GM21447 (cell line): ENCODE measurements around the gene VWA7.
A peak's percentile ranks its signal among the peaks of the same experiment; 100 is the strongest.

Experiments used
- ATAC-seq: cut with Tn5 transposase; IDR thresholded peaks from one replicate; pipeline ENCODE4 v1.9.1; 2021; ENCODE audit not compliant: unreplicated experiment

VWA7 gene

DNA sequence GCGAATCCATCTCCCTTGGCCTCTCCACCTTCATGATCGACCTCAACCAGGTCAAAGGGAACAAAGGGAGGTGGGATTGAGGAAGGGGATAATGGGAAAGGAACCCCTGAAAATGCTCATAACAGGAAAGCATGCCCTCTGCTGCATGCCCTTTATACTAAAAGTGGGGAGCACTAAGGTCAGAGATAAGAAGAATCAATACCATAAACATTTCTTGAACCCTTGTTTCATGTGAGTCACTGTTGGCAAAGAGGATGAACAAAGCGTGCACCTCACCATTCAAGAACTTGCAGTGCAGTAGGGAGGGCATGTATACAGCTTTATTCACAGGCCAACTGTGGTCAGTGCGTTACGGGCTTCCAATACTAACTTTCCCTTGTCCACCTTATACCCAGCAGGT is 16.3 kb downstream of the VWA7 start:
- no peak for ATAC-seq

DNA sequence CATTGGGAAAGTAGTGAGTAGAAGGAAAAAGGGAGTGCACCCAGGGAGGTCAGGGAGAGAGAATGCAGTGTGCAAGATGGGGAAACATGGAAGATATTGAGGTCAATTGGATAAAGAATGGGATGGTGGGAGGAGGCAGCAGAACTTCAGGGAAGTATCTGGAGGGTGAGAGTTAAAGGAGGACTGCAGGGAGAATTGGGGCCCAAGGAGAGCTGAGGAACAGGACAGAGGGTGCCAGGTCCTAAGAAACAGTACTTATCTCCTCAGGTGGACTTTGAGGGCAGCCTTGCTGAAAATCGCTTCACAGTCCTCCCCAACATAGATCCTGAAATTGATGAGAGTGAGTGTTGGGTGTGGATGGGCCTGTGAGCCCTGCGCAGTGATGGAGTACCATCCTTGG is 18.8 kb downstream of the VWA7 start:
- no peak for ATAC-seq

DNA sequence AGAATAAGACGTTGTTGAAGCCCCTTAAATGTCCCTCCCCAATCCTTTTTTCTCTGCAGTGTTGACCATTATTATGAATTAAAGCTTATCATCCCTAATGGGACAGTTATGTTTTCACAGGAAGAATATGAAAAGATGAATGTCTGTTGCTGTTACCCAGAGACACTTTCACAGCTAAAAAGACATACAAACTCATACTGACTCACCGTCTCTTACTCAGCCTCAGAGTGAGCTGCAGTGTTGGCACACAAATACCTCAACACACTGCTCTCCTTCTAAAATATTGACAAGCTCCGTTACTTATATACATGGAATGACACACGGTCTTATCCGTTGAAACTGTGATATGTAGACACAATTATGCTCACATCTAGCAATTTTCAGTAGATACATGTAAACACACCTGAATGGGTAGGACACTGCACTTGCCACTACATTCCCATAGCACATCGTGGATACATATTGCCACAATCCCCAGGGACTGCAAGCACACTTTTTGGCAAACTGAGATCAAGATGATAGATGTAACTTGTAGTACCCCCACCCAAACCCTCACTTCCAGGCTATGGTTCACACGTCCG is 24.3 kb downstream of the VWA7 start:
- no peak for ATAC-seq

DNA sequence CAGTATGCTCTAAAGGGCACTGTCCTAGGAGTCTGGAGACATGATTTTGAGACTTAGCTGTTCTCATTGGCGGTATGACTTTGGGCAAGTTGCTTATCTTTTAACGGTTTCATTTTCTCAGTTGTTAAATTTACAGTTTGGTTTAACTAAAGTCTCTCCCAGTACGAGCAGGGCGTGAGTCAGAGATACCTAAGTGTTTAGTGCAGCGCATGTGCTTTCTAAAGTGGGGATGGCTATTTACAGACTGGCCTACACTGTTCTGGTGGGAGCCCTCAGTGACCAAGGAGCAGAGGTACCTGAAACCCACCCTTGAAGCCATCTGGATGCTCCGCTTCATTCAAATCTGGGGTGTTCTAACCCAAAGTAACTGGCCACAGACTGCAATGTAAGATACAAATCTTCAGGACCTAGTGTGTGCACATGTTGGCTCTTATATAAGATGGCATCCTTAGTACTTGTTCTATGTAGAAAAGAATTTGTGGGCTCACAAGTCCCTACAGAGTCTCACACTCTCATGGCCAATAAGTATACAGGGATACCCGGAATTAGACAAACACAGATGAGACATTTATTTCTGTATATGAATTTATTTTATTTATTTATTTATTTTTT is 26.6 kb downstream of the VWA7 start:
- ATAC-seq: no peak

DNA sequence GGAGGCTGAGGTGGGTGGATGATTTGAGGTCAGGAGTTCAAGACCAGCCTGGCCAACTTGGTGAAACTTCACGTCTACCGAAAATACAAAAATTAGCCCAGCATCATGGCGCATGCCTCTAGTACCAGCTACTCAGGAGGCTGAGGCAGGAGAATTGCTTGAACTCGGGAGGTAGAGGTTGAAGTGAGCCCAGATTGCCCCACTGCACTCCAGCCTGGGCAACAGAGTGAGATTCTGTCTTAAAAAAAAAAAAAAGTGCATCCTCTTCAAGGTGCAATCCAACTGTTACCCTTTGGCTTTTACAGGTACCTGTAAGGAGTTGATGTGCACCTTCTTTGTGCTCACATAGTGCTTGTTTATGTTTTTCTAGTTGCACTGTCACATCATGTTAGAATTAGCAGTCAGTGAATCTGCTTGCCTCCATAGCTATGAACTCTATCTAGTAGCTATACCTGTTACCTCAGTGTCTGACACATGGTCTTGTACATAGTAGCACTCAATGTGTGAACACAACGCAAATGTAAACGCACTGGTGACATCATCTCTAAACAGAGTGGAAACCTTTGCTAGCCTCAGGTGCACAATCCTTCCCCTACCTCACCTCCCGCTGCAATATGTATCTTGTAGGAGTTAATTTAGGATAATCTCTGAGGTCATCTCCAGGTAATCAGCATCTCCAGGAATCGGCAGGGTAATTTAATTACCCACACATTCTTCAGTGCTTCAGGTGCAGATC is 27.7 kb downstream of the VWA7 start:
- no peak for ATAC-seq

DNA sequence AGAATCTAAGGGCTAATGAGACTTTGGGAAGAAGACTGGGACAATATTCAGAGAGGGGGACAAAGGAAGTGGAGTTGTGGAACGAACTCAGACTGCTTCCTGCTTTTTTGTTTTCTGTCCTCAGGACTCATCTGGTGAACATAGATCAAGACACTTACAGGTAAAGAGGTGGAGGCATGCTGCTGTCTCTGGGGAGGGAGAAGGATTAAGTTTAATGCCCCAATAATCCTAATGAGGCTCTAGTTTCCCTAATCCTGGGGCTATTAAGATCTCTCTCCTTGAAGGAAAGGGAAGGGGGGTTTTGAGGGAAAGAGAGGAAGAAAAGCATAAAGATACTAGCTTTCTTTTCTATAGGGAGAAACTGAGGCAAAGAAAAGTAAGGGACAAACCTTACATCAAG is 32.7 kb downstream of the VWA7 start:
- no peak for ATAC-seq

DNA sequence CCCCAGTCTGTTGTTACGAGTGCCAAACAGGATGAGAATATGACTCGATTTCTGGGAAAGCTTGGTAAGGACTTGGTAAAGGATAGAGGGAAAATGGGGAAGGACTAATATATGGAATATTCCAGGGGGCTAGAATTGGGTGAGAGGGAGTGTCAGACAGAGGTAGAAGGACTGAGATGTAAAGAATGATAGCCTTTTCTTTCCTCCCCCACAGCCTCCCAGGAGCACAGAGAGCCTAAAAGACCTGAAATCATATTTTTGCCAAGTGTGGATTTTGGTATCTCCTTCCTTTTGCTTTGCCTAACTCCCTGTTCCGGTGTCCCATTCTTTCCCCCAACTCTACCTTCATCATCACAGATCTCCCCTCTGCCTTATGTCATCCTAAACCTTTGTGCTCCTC is 34.2 kb downstream of the VWA7 start:
- ATAC-seq: no peak

DNA sequence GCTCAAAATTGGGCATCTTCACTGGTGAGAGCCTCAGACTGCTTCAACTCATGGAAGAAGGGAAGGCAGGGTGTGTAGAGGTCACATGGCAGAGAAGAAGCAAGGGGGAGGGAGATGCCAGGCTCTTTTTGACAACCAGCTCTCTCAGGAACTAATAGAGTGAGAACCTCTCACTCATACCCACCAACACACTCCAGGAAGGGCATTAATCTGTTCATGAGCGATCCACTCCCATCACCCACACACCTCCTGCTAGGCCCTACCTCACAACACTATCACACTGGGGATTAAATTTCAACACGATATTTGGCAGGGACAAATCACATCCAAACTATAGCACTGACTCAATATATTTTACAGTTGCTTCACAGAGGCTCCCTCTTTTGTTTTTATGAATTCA is 35.3 kb downstream of the VWA7 start:
- ATAC-seq: no peak

DNA sequence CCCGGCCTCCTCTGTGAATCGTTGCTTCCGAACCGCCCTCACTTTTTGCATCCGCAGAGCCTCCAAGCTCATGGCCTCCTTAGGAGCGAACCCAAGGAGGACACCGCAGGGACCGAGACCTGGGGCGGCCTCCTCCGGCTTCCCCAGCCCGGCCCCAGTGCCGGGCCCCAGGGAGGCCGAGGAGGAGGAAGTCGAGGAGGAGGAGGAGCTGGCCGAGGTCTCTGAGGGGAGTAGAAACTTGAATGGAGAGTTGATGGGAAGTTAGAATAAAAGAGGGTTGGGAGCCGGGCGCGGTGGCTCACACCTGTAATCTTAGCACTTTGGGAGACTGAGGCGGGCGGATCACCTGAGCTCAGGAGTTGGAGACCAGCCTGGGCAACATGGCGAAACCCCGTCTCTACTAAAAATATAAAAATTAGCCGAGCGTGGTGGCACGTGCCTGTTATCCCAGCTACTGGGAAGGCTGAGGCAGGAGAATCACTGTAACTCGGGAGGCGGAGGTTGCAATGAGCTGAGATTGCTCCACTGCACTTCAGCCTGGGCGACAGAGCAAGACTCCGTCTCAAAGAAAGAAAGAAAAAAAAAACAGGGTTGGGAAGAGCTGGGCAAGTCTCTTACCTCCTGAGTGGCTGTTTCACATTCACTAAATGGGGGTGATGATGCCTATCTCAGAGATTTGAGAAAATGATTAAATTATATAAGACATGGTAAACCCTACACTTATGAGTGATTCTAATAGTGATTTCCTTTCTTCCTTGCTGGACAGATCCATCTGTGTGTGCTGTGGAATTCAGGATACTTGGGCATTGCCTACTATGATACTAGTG is 36.5 kb downstream of the VWA7 start:
- ATAC-seq: no peak

DNA sequence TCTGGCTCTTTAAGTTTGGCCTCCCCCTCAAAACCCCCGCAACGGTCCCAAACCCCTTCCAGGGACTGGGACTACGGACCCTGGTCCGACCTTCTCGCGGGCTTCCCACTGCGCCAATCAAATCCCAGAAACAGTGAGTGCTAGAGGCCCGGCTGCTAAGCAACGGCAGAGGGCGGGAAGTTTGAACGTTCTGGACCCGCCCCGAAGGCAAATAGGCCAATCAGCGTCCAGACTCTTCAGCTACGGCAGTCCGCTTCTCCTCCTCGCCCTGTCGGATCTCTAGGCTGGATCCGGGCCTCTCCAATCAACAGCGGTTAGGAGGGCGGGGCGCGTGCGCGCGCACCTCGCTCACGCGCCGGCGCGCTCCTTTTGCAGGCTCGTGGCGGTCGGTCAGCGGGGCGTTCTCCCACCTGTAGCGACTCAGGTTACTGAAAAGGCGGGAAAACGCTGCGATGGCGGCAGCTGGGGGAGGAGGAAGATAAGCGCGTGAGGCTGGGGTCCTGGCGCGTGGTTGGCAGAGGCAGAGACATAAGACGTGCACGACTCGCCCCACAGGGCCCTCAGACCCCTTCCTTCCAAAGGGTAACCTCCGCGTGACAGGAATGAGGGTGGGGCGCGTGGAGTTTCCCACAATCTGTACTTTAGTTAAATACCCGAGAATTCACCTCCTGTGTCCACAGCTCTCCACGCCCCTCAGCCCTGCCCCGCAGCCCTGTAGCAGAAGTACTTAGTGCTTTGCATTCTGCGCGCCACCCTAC is 37.3 kb downstream of the VWA7 start, which contains the start of gene MSH5:
MSH5 (plus strand) TSS at position 367 of the 758 bp plus-strand sequence. CDS start 462 bp downstream, outside the sequence.
- ATAC-seq: peak; percentile 58

DNA sequence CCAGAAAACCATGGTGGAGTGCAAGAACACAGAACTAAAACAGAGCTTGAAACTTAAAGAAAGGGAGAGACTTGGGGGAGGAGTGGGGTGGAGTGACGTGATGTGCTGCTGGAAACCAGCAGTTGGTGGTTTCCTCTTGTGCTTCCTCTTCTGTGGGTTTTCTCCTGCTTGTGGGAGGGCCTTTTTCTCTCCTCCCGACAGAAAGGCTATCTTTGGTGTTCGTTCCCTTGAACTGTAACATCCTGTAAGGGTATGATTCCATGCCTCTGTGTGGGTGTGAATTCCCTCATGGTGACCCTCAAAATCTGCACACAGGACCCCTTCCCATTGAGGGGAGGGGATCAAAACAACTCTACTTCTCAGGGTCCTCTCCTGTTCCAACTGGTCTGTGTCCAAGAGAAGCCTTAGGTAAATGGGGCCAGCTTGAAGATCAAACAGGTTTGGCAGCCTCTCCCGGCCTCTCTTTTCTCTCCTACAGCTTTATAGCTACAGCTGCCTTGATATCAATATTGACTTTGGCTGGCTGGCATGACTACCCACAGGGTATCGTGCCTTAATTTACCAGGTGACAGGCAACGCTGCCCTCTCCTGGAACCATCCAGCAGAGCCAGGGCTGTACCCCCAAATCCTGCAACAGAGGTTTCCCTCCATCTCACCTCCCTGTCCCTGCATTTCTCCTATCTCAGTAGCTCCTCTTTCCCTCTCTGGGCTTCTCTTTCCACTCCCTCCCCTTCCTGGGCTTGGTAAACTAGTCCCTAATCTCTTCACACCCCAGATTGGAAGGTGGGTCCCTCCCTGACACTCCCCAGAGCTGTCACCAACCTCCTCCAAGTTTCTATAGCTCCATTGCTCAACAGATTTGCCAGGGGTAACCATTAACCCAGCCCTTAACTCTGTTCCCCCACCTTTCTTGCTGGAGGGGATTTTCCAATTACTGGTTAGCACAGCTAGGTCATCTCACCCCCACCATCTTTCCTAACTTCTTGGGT is 38.8 kb downstream of the VWA7 start:
- ATAC-seq: peak; percentile 20

DNA sequence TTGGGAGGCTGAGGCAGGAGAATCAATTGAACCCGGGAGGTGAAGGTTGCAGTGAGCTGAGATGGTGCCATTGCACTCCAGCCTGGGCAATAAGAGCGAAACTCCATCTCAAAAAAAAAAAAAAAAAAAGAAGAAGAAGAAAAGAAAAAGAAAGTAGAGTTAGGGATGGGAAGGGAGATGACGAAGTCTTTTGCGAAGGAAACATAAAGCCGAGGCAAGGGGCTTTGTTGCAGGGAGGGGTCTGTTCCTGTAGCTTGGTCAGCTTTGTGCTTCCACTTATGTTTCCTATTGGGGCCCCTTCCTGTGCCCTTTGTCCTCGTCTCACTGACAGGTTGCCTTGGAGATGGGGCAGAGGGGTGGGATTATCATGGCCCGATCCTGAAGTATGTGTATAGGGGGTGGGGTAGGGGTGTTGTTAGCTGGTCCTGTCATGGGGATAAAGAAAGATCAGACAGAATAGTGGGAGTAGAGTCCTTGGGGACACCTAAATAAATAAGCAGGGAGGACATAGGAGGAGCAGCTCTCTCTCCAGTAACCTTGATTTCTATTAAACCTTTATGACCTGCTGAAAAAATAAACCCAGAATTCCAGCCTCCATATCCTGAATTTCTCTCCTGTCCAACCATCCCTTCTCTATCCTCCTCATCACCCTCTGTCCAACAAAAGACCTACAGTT is 39.7 kb downstream of the VWA7 start:
- ATAC-seq: no peak

DNA sequence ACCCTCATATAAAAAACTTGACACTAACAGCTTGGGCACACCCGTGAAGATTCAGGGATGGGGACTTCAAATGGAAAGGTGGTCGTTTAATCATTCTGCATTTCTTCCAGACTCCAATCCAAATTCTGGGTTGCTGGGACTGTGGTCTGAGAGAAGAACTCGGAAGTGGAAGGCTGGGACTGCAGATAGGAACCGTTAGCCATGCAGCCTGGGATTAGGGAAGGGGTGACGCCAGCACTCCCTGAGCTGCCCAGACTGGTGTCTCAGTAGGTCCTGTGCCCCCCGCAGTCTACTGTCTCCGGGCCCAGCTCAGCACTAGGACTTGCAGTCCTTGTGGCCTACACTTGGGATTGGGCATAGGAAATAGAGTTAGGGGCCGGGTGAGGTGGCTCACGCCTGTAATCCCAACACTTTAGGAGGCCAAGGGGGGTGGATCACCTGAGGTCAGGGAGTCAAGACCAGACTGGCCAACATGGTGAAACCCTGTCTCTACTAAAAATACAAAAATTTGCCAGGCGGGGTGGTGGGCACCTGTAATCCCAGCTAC is 40.3 kb downstream of the VWA7 start:
- ATAC-seq: no peak

DNA sequence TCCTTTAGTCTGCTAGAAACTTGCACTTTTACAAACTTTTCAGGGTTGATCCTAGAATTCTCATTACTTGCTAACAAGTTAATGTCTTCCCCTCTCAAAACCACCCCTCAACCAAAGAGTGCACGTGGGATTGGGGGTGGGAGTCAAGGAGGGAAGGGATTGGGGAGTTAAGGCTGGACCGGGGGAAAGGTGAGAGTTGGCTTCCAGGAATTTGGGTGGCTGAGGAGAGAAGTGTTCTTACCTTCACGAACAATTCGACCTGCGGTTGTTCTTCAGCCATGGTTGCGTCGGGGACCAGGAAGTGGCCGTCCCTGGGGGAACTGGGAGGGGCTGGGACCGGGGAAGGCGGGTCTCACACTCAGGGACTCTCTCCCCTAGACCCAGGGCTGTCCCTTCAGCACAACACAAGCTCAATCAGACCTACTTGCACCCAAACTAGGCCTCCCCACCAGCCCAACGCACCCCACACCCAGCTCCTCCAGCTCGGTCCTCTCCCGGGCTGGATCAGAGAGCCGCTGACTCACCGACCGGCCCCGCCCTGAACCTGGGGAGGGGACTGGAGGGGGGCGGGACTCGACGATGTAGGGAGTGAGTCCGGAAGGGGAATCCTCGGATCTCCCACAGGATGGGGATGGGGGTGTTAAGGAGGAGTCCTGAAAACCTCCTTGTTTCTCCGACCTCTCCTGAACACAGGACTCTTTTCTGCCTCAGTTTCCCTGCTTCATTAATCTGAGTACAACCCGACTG is 40.9 kb downstream of the VWA7 start, which contains the start of gene CLIC1:
CLIC1 (minus strand) TSS at position 510 of the 747 bp plus-strand sequence; CDS start at position 280, 230 bp downstream.
- no peak for ATAC-seq

DNA sequence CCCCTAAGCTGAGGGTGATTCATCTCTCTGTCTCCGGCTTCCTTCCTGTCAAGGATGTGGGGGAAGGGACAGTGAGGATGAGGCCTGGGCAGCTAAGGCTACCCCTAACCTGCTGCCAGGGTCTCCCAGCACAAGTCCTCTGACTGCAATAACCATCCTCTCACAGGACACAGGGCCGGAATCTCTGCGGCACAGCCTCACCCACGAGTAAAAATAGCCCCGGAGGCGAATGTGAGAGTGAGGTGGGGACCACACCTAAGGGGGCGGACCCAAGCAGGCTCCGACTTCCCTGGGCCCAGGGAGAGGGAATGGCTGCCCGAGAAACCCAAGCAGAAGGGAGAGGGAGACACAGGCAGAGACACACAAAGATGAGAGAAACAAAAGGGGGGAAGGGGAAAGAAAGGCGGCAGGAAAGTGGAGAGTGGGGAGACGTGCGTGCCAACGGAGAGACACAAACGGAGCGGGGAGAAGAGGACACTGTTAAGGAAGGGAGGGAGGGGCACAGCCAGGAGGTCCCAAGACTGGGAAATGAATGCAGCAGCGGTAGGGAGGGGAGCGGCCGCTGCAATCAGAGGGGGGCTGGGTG is 42.2 kb downstream of the VWA7 start:
- ATAC-seq: peak; percentile 21

DNA sequence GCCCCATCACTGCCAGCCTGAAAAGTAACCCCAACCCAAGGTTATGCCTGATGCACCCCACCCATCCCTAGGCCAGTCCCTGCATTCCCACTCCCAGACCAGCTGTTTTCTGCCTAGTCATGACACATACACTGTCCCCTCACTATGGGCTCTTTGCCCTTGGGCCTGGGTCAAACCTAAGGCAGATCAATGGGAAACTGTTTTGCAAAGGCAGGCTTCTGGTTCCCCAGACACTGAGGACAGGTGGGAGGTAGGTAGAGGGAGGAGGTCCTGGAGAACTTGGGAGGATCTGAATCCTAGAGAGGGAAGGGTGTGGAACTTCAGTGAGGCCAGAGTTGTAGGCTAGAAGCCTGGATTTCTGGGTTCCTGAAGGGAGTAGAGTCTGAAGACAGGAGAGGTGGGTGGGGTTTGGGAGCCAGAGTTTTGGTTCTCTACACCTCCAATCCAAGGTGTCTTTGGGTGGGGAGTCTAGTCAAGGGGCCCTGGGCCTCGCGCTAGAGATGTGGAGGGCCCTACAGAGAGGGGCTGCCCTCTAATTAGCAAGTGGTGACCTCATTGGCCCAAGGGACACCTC is 42.8 kb downstream of the VWA7 start:
- no peak for ATAC-seq

DNA sequence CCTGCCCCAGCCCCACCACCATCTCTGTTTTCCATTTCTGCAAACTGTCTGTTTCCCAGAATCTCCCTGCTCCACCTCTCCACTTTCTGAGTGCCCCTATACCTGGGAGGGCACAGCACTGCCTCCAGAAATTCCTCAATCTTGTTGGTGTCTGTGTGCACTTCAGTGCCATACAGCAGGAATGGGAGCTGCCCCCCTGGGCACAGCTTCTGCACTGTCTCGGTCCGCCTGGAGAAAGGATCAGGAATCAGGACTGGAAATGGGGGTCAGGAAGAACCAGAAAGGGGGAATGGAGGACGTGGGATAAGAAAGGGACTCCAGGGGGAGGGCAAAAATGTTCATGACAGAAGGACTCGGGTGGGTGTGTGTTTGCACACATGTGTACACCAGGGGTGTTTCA is 43.4 kb downstream of the VWA7 start:
- ATAC-seq: no peak
